GM12864 (cell line): ENCODE results near the gene PIH1D1.

Experiments
- DNase-seq: peaks from one replicate; pipeline ENCODE4 v3.0.0-alpha.2; 2011; ENCODE audit warnings: low read depth
- H3K4me3 ChIP-seq: 2 replicates; pipeline ENCODE4 v1.5.1; 2011; ENCODE audit warnings: mild to moderate bottlenecking, low read depth, low read length, control low read depth
- CTCF ChIP-seq: IDR thresholded peaks from 2 replicates; pipeline ENCODE4 v1.5.1; 2011; ENCODE audit warnings: low read depth, mild to moderate bottlenecking, moderate library complexity, low read length, control low read depth, inconsistent platforms; ENCODE audit errors: missing control alignments

PIH1D1 gene

GRCh38 chr19:49472936-49473335 is 21.3 kb upstream of the PIH1D1 start:
- no peak for DNase-seq
- H3K4me3 ChIP-seq, result no peak overlapping the region
- TF ChIP-seq CTCF, result no peak

GRCh38 chr19:49470615-49470978 is 19.0 kb upstream of the PIH1D1 start:
- DNase-seq, result no peak
- H3K4me3 ChIP-seq, result no peak overlapping the region
- TF ChIP-seq CTCF, result no peak

- no peak overlapping the region for H3K4me3 ChIP-seq
- peak; percentile 79 for TF ChIP-seq CTCF
- DNase-seq, result peak; percentile 88
Measured at GRCh38 chr19:49469828-49470614, 18.4 kb upstream of the PIH1D1 start.

- peak; percentile 97 for DNase-seq
Measured at GRCh38 chr19:49468746-49469447, 17.3 kb upstream of the PIH1D1 start.

GRCh38 chr19:49468199-49468598 is 16.6 kb upstream of the PIH1D1 start:
- no peak overlapping the region for H3K4me3 ChIP-seq
- no peak for DNase-seq
- TF ChIP-seq CTCF, result no peak

More at GRCh38 chr19:49468746-49469447, 17.3 kb upstream of the PIH1D1 start:
- TF ChIP-seq CTCF, result no peak
- no peak overlapping the region for H3K4me3 ChIP-seq

- H3K4me3 ChIP-seq, result no peak overlapping the region
- no peak for TF ChIP-seq CTCF
- DNase-seq, result no peak
Measured at GRCh38 chr19:49465371-49465770, 13.8 kb upstream of the PIH1D1 start.
